IPS-20b (cell line): Measurements from ENCODE around the gene FTH1.

ENCODE experiments used
- H3K27ac ChIP-seq: one replicate; pipeline ENCODE4 v1.5.1; 2013; ENCODE audit warnings: low read length
- H3K27me3 ChIP-seq: 2 replicates; pipeline ENCODE4 v1.6.1; 2013; ENCODE audit warnings: mild to moderate bottlenecking, low read length, inconsistent platforms; ENCODE audit not compliant: insufficient read depth
- H3K36me3 ChIP-seq: 2 replicates; pipeline ENCODE4 v1.6.1; 2013; ENCODE audit warnings: low read depth, mild to moderate bottlenecking, inconsistent platforms, low read length, moderate library complexity; ENCODE audit not compliant: insufficient read depth
- H3K4me1 ChIP-seq: 2 replicates; pipeline ENCODE4 v1.6.1; 2013; ENCODE audit warnings: mild to moderate bottlenecking, control low read depth, inconsistent platforms, low read length, moderate library complexity; ENCODE audit not compliant: insufficient read depth
- H3K4me3 ChIP-seq: 2 replicates; pipeline ENCODE4 v1.5.1; 2013; ENCODE audit warnings: mild to moderate bottlenecking, low read length, inconsistent platforms
- H3K9ac ChIP-seq: 2 replicates; pipeline ENCODE4 v1.6.1; 2013; ENCODE audit warnings: low read depth, mild to moderate bottlenecking, inconsistent platforms, low read length, moderate library complexity
- H3K9me3 ChIP-seq: 2 replicates; pipeline ENCODE4 v1.6.1; 2013; ENCODE audit warnings: mild to moderate bottlenecking, low read depth, low read length, inconsistent platforms; ENCODE audit not compliant: insufficient read depth

FTH1 gene

GRCh38 chr11:61951484-61952135, 15.8 kb downstream of the FTH1 start:
- H3K4me1 ChIP-seq, result no peaks in the 10 kb centered on the region; the same call in 1 of the 2 replicates
- H3K9ac ChIP-seq, result no peak overlapping the region
- peaks cover 29% of the 10 kb centered on the region for H3K27me3 ChIP-seq
- no peak overlapping the region for H3K27ac ChIP-seq
- no peak overlapping the region for H3K4me3 ChIP-seq
- H3K36me3 ChIP-seq, result no peaks in the 10 kb centered on the region
- H3K9me3 ChIP-seq, result no peaks in the 10 kb centered on the region

- no peak within 1 kb of the TSS for H3K27ac ChIP-seq
- H3K36me3 ChIP-seq, result no peaks in the 10 kb centered on the region
- H3K27me3 ChIP-seq, result peaks cover 14% of the 10 kb centered on the region
- no peak within 1 kb of the TSS for H3K4me3 ChIP-seq
- no peaks in the 10 kb centered on the region for H3K9me3 ChIP-seq
- no peak within 1 kb of the TSS for H3K9ac ChIP-seq
- no peaks in the 10 kb centered on the region; the same call in 1 of the 2 replicates for H3K4me1 ChIP-seq
Observed at GRCh38 chr11:61950035-61950547, 17.3 kb downstream of the FTH1 start, which contains the start of gene BEST1. Gene BEST1 (plus strand): TSS chr11:61950351. CDS start chr11:61951807, 1,456 bp downstream.

DNA sequence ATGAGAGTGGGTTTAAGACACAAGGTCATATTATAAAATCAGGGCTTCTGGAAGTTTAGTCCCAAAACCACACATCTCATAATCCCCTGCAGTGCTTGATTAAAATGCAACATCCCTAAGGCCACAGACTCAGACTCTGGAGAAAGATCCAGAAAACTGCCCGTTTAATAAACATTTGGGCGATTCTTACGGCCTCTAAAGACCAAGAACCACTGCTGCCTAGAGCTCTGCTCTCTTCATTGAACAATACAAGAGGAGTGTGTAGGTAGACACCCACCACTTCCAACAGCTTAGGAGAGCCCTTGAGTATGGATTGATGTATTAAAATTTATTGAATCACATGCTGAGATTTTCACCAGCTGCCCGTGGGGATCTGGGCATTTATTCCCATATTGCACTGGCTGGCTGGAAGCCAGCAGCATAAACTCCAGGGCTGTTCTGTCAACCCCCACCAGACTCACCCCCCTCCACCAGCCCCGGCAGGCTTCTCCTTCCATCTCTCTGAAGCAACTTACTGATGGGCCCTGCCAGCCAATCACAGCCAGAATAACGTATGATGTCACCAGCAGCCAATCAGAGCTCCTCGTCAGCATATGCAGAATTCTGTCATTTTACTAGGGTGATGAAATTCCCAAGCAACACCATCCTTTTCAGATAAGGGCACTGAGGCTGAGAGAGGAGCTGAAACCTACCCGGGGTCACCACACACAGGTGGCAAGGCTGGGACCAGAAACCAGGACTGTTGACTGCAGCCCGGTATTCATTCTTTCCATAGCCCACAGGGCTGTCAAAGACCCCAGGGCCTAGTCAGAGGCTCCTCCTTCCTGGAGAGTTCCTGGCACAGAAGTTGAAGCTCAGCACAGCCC, 18.0 kb downstream of the FTH1 start:
- H3K27ac ChIP-seq, result no peak overlapping the region

GRCh38 chr11:61948505-61948904, 18.9 kb downstream of the FTH1 start:
- H3K4me1 ChIP-seq, result no peaks in the 10 kb centered on the region
- H3K9me3 ChIP-seq, result no peaks in the 10 kb centered on the region
- H3K27me3 ChIP-seq, result no peaks in the 10 kb centered on the region
- H3K4me3 ChIP-seq, result no peak overlapping the region
- H3K36me3 ChIP-seq, result no peaks in the 10 kb centered on the region
- H3K27ac ChIP-seq, result no peak overlapping the region
- H3K9ac ChIP-seq, result no peak overlapping the region

More for the DNA sequence above, 18.0 kb downstream of the FTH1 start:
- no peak overlapping the region for H3K9ac ChIP-seq
- H3K4me1 ChIP-seq, result no peaks in the 10 kb centered on the region
- no peaks in the 10 kb centered on the region for H3K36me3 ChIP-seq
- no peaks in the 10 kb centered on the region for H3K9me3 ChIP-seq
- H3K27me3 ChIP-seq, result peaks cover 7% of the 10 kb centered on the region
- H3K4me3 ChIP-seq, result no peak overlapping the region

- Histone ChIP-seq H3K36me3 (no peaks in the 10 kb centered on the region), H3K4me3 (no peak overlapping the region), H3K4me1 (no peaks in the 10 kb centered on the region), H3K9me3 (no peaks in the 10 kb centered on the region), H3K9ac (no peak overlapping the region), H3K27ac (no peak overlapping the region), H3K27me3 (no peaks in the 10 kb centered on the region)
Observed at GRCh38 chr11:61947486-61948210, 19.8 kb downstream of the FTH1 start.

GRCh38 chr11:61946894-61947293, 20.5 kb downstream of the FTH1 start:
- no peaks in the 10 kb centered on the region for H3K4me1 ChIP-seq
- H3K27me3 ChIP-seq, result no peaks in the 10 kb centered on the region
- H3K27ac ChIP-seq, result no peak overlapping the region
- no peak overlapping the region for H3K4me3 ChIP-seq
- H3K36me3 ChIP-seq, result no peaks in the 10 kb centered on the region
- no peaks in the 10 kb centered on the region for H3K9me3 ChIP-seq
- no peak overlapping the region for H3K9ac ChIP-seq

DNA sequence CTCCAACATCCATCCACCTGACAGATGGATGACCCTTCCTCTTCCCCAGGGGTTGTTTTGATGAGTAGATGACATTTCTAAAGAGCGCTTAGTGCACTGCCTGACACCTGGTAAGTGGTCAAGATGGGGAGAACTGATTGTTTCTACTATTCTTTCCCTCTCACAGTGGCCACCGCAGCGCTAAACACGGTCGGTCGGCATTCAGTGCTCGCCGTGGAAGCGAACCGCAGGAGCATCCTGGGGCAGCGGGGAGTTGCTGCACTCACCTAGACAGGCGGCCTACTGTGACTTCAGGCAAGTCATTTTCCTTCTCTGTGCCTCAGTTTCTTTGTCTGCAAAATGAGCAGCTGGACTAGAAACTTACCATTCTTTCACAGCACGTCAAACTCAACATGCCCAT, 22.2 kb downstream of the FTH1 start:
- no peaks in the 10 kb centered on the region for H3K9me3 ChIP-seq
- H3K9ac ChIP-seq, result no peak overlapping the region

GRCh38 chr11:61940466-61940865, 27.0 kb downstream of the FTH1 start:
- Histone ChIP-seq H3K9me3 (peaks cover 4% of the 10 kb centered on the region; the same call in 1 of the 2 replicates), H3K9ac (no peak overlapping the region), H3K27me3 (no peaks in the 10 kb centered on the region)

More for the DNA sequence above, 22.2 kb downstream of the FTH1 start:
- H3K4me1 ChIP-seq, result no peaks in the 10 kb centered on the region
- no peak overlapping the region for H3K27ac ChIP-seq
- H3K4me3 ChIP-seq, result no peak overlapping the region
- no peaks in the 10 kb centered on the region for H3K36me3 ChIP-seq
- H3K27me3 ChIP-seq, result no peaks in the 10 kb centered on the region

DNA sequence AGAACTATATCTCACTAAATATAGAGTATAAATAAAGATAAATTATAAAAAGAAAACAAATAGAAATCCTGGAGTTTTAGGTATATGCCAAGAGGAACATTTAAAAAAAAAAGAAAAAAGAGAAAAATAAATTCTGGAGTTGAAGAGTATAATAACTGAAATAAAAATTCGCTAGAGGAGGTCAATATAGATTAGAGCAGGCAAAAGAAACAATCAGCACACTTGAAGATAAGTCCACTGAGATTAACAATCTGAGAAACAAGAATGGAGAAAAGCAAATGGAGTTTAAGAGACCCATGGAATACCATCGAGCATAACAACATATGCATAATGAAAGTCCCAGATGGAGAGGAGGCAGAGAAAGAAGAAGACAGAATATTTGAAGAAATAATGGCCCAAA, 31.6 kb downstream of the FTH1 start:
- Histone ChIP-seq H3K27me3 (no peaks in the 10 kb centered on the region), H3K9ac (no peak overlapping the region), H3K4me3 (no peak overlapping the region)

More at GRCh38 chr11:61940466-61940865, 27.0 kb downstream of the FTH1 start:
- Histone ChIP-seq H3K4me1 (no peaks in the 10 kb centered on the region), H3K4me3 (no peak overlapping the region), H3K27ac (no peak overlapping the region), H3K36me3 (no peaks in the 10 kb centered on the region)

DNA sequence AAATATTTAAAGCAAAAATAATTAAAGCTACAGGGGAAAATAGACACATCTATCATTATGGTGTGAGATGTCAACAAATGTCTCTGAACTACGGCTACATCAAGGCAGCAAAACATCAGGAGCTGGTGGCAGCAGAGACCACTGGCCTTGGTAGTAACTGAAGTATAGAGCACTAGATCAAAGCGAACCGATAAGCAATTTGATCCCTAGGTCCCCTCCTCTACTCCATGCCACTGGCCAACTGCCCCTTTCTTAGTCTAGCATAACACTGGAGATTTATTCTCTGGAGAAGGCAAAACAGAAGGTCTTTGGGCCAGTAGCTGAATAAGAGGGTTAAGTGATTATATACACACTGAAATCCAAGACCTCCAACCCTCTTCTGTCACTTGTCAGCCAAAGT, 36.5 kb downstream of the FTH1 start:
- Histone ChIP-seq H3K4me3 (no peak overlapping the region), H3K9ac (no peak overlapping the region), H3K27ac (no peak overlapping the region), H3K36me3 (no peaks in the 10 kb centered on the region), H3K27me3 (no peaks in the 10 kb centered on the region), H3K4me1 (no peaks in the 10 kb centered on the region), H3K9me3 (peaks cover 4% of the 10 kb centered on the region)

More for the DNA sequence above, 31.6 kb downstream of the FTH1 start:
- H3K36me3 ChIP-seq, result no peaks in the 10 kb centered on the region
- no peak overlapping the region for H3K27ac ChIP-seq
- peaks cover 8% of the 10 kb centered on the region for H3K9me3 ChIP-seq
- no peaks in the 10 kb centered on the region for H3K4me1 ChIP-seq

GRCh38 chr11:61928606-61929005, 38.8 kb downstream of the FTH1 start:
- Histone ChIP-seq H3K27ac (no peak overlapping the region), H3K27me3 (no peaks in the 10 kb centered on the region), H3K9me3 (peaks cover 4% of the 10 kb centered on the region), H3K36me3 (no peaks in the 10 kb centered on the region), H3K4me1 (peaks cover 2% of the 10 kb centered on the region; the same call in 1 of the 2 replicates), H3K4me3 (no peak overlapping the region), H3K9ac (no peak overlapping the region)
